ENCODE results near the gene C5.

DNA sequence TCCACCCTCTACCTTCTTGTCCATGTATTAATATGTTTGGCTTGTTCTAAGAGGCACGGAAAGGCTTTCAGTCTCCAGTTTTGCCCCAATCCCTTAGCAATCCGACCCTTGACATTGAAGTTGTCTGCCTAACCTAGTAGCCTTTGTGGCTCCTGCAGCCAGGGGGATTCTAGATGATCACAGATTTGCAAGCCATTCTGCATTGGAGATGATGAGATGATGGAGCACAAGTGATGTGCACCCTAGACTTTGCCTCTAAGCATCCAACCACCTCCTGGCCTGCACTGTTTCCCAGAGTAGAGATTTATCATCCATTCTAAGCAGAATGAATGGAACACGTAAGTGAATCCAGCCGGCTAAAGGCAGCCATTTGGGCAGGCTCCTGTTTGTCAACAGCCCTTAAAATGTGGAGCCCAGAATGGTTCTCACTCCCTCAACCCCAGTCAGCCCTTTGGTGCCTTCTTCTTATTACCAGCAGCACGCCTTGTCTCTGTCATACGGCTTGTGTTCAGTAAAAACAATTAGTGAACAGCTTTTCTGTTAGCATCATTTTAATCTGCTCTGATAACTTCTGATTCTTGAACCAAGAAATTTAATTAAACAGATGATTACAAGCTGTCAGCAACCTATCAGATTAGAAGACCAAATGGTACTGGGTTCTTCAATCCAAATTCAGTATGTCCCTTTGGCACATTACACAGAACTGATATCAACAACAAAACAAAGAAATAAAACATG is 117.8 kb downstream of the C5 start:
- TF ChIP-seq, protein P1, sequence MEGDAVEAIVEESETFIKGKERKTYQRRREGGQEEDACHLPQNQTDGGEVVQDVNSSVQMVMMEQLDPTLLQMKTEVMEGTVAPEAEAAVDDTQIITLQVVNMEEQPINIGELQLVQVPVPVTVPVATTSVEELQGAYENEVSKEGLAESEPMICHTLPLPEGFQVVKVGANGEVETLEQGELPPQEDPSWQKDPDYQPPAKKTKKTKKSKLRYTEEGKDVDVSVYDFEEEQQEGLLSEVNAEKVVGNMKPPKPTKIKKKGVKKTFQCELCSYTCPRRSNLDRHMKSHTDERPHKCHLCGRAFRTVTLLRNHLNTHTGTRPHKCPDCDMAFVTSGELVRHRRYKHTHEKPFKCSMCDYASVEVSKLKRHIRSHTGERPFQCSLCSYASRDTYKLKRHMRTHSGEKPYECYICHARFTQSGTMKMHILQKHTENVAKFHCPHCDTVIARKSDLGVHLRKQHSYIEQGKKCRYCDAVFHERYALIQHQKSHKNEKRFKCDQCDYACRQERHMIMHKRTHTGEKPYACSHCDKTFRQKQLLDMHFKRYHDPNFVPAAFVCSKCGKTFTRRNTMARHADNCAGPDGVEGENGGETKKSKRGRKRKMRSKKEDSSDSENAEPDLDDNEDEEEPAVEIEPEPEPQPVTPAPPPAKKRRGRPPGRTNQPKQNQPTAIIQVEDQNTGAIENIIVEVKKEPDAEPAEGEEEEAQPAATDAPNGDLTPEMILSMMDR (IDR thresholded peaks at IDR 0.05): no peak
- no peak for TF ChIP-seq POLR2A (IDR thresholded peaks at IDR 0.05)
